Activated CD4-positive, alpha-beta T cell treated with anti-CD3 and anti-CD28 coated beads for 4 hours (primary cell): ENCODE measurements around the gene KHSRP.

Source experiments
- DNase-seq, 2 donors: peaks; one replicate each; pipeline ENCODE4 v3.0.0-alpha.2; 2020

KHSRP gene

DNA sequence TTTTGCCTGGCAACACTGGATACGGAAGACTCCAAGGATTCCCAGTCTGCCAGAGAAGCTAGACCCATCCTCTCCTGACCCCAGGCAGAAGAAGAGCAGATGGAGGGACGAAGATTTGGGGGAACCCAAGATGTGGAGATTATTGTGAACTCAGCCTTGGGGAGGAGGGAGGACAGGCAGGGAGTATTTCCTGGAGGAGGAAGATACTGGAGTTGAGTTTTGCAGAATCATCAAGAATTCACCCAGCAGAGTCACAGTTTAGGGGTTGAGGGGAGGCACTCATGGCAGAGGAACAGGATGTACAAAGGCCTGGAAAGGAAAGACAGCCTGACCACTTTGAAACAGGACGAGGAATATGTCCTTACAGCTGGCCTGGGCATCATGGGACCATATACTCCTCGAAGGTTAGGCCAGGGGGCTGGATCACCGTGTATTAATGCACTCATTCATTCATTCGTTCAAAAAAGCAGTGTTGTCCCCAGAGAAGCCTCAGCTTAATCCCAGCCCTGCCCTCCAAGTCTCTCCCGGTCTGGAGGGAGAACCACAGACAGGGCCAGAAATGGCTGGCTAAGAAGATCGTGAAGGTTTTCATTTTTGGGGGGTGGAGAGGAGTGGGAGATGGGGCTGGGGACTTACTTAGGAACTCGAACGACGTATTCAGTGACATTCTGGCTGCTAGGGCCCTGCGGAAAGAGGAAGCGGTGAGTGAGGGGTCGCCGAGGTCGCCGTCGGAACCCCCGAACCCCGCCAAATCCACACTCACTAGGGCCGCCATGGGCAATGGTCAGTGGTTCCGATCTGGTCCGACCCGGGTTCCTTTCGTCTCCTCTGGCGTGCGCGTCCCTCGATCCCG lies 32.2 kb downstream of the KHSRP start:
- DNase-seq, result no peak

DNA sequence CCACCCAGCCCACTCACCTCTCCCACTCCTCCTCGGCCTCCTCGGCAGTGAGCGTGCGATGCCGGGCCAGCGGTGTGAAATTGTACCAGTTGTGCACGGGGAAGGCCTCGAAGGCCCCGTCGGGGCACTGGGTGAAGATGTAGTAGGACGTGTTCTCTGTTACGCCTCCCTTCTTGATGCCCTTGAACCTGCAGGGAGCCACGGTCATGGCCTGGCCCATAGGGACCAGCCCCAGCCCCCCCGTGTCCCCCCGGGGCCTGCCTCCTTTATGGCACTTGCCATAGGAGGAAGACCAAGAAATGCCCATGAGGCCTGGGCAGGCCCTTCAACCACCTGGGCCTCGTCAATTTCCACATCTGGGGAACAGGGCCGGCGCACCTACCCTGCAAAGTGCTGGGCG lies 37.2 kb downstream of the KHSRP start:
- no peak for DNase-seq

DNA sequence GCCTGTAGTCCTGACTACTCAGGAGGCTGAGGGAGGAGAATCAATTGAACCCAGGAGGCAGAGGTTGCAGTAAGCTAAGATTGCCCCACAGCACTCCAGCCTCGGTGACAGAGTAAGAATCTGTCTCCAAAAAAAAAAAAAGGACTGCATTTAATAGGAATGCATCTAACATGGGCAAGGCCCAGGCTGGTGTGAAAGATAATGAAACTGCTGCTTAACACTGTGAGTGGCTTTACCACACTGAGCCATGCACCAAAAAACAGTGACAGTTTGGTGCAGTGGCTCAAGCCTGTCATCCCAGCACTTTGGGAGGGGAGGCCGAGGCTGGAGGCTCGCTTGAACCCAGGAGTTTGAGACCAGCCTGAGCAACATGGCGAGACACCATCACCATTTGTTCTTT lies 40.2 kb downstream of the KHSRP start:
- DNase-seq, result no peak

DNA sequence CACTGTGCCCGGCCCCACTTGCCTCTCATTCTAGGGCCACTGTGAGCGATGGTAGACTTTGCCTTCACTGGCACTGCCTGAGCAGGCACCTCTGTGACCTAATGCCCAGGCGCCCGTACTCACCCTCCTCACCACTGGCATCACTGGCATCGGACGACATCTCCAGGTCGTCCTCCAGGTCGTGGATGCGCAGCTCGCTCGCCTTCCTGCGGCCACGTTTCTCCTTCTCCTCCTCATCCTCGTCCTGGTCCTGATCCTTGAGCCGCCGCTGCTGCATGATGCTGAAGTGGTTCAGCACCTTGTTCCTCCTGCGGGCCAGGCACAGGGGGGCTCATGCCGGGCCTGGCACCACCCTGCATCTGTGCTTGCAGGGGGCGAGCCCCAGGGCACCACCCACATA lies 41.4 kb downstream of the KHSRP start:
- no peak for DNase-seq

DNA sequence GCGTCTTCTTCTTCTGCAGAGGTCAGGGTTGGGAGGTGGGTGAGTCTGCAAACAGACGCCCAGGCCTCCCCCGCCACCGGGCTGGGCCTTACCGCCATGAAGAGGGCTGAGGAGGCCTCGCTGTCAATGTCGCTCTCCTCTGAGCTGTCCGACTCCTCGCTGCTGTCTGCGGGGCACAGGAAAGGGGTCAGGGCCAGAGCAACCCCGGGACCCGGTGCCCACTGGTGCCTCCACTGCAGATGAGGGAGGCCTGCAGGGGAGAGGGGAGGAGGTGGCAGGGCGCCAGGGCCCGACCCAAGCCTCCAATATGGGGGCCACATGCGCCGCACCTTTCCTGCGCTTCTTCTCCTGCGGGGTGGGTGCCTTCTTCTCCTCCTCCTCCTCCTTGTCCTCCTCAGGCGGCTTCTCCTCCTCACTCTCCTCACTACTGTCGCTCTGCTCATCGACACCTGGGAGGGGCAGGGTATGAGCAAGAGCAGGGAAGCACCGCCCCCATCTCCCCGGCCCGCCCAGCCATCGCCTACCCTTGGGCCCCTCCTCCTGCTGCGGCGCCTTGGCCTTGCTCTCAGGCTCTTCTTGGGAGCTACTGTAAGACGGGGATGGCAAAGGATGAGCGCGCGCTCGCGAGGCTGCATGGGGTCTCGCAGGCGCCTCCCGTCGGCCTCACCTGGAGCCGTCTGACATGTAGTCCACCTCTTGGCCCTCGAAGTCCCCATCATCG lies 43.4 kb downstream of the KHSRP start:
- no peak for DNase-seq

GRCh38 chr19:6379744-6380143 lies 44.9 kb downstream of the KHSRP start:
- no peak for DNase-seq

GRCh38 chr19:6378486-6378885 lies 46.1 kb downstream of the KHSRP start:
- DNase-seq, result no peak

GRCh38 chr19:6378041-6378440 lies 46.6 kb downstream of the KHSRP start:
- no peak for DNase-seq

- DNase-seq, result no peak
These were observed 48.0 kb downstream of the KHSRP start for GRCh38 chr19:6376512-6377190.

GRCh38 chr19:6375411-6376010 lies 49.1 kb downstream of the KHSRP start, which contains the start of gene PSPN:
Gene PSPN (minus strand): TSS chr19:6375933. CDS start chr19:6375849, 84 bp downstream.
- no peak for DNase-seq

GRCh38 chr19:6374711-6375410 lies 49.8 kb downstream of the KHSRP start:
- no peak for DNase-seq

- no peak for DNase-seq
These were observed 50.4 kb downstream of the KHSRP start for GRCh38 chr19:6374161-6374709.

DNA sequence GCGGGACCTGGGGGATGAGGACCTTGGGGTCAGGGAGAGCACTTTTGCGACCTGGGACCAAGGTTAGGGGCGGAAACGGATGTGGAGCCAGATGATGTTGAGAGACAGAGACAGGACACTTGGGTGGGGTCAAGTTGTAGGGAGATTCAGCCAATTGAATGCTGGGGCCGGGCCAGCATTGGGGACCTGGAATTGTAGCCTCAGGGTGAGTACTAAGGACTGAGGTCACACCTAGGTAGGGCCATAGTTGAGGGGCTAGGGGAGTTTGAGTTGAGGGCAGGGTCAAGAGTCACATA lies 50.9 kb downstream of the KHSRP start:
- DNase-seq, result no peak

- peak; percentile 99 for DNase-seq
These were observed 51.4 kb downstream of the KHSRP start for GRCh38 chr19:6373096-6373812.

DNA sequence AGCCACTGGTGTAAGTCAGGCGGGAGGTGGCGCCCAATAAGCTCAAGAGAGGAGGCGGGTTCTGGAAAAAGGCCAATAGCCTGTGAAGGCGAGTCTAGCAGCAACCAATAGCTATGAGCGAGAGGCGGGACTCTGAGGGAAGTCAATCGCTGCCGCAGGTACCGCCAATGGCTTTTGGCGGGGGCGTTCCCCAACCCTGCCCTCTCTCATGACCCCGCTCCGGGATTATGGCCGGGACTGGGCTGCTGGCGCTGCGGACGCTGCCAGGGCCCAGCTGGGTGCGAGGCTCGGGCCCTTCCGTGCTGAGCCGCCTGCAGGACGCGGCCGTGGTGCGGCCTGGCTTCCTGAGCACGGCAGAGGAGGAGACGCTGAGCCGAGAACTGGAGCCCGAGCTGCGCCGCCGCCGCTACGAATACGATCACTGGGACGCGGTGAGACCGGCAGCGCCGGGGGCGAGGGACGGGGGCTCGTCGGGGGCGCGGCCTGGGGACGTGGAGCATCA lies 52.0 kb downstream of the KHSRP start, which contains the start of gene ALKBH7:
Gene ALKBH7 (plus strand): TSS at position 201 of the 502 bp plus-strand sequence. CDS start 27 bp downstream, at position 228.
- DNase-seq, result peak; percentile 95 to 97

- DNase-seq, result no peak
These were observed 60.3 kb downstream of the KHSRP start for GRCh38 chr19:6364353-6364752.
